ENCODE results near the gene FOXL3.

The FOXL3 gene

GRCh38 chr7:251005-251404 lies 39.0 kb upstream of the FOXL3 start:
- no peak overlapping the region for H3K4me3 Mint-ChIP-seq
- no peaks in the 10 kb centered on the region for H3K36me3 Mint-ChIP-seq
- no peaks in the 10 kb centered on the region for H3K4me1 Mint-ChIP-seq
- DNase-seq (ENCODE audit: low spot score in 2 of 2), result no peak
- H3K27ac Mint-ChIP-seq, result no peak overlapping the region
- peaks cover 3% of the 10 kb centered on the region for H3K27me3 Mint-ChIP-seq
- no peak for ATAC-seq (ENCODE audit: low read depth)
- no peaks in the 10 kb centered on the region for H3K9me3 Mint-ChIP-seq

- no peak for DNase-seq (ENCODE audit: low spot score in 2 of 2)
- no peak for ATAC-seq (ENCODE audit: low read depth)
These were observed 38.4 kb upstream of the FOXL3 start for GRCh38 chr7:251446-252175.

GRCh38 chr7:252216-252965 lies 37.6 kb upstream of the FOXL3 start:
- ATAC-seq (ENCODE audit: low read depth), result no peak
- H3K36me3 Mint-ChIP-seq, result no peaks in the 10 kb centered on the region
- H3K27me3 Mint-ChIP-seq, result no peaks in the 10 kb centered on the region
- no peaks in the 10 kb centered on the region for H3K9me3 Mint-ChIP-seq
- no peaks in the 10 kb centered on the region for H3K4me1 Mint-ChIP-seq
- no peak overlapping the region for H3K4me3 Mint-ChIP-seq
- no peak overlapping the region for H3K27ac Mint-ChIP-seq
- DNase-seq (ENCODE audit: low spot score in 2 of 2), result no peak

More at GRCh38 chr7:251446-252175, 38.4 kb upstream of the FOXL3 start:
- H3K36me3 Mint-ChIP-seq, result no peaks in the 10 kb centered on the region
- H3K4me3 Mint-ChIP-seq, result no peak overlapping the region
- H3K27ac Mint-ChIP-seq, result no peak overlapping the region
- H3K9me3 Mint-ChIP-seq, result no peaks in the 10 kb centered on the region
- H3K27me3 Mint-ChIP-seq, result peaks cover 1% of the 10 kb centered on the region
- H3K4me1 Mint-ChIP-seq, result no peaks in the 10 kb centered on the region

GRCh38 chr7:252981-253380 lies 37.0 kb upstream of the FOXL3 start:
- no peak for ATAC-seq (ENCODE audit: low read depth)
- H3K9me3 Mint-ChIP-seq, result no peaks in the 10 kb centered on the region
- H3K36me3 Mint-ChIP-seq, result no peaks in the 10 kb centered on the region
- H3K4me1 Mint-ChIP-seq, result no peaks in the 10 kb centered on the region
- no peaks in the 10 kb centered on the region for H3K27me3 Mint-ChIP-seq
- no peak overlapping the region for H3K4me3 Mint-ChIP-seq
- no peak overlapping the region for H3K27ac Mint-ChIP-seq
- no peak for DNase-seq (ENCODE audit: low spot score in 2 of 2)

- H3K4me1 Mint-ChIP-seq, result no peaks in the 10 kb centered on the region
- no peak for DNase-seq (ENCODE audit: low spot score in 2 of 2)
- no peak for ATAC-seq (ENCODE audit: low read depth)
- H3K4me3 Mint-ChIP-seq, result no peak overlapping the region
- no peak overlapping the region for H3K27ac Mint-ChIP-seq
- no peaks in the 10 kb centered on the region for H3K27me3 Mint-ChIP-seq
- H3K9me3 Mint-ChIP-seq, result no peaks in the 10 kb centered on the region
- no peaks in the 10 kb centered on the region for H3K36me3 Mint-ChIP-seq
These were observed 36.2 kb upstream of the FOXL3 start for GRCh38 chr7:253581-254336.

GRCh38 chr7:254337-255037 lies 35.5 kb upstream of the FOXL3 start:
- no peak for DNase-seq (ENCODE audit: low spot score in 2 of 2)
- Mint-ChIP-seq H3K27ac (no peak overlapping the region), H3K27me3 (peaks cover 3% of the 10 kb centered on the region), H3K9me3 (no peaks in the 10 kb centered on the region), H3K4me1 (peaks cover 3% of the 10 kb centered on the region), H3K36me3 (no peaks in the 10 kb centered on the region), H3K4me3 (no peak overlapping the region)
- ATAC-seq (ENCODE audit: low read depth), result no peak

- no peak overlapping the region for H3K27ac Mint-ChIP-seq
- H3K4me1 Mint-ChIP-seq, result peaks cover 3% of the 10 kb centered on the region
- peaks cover 3% of the 10 kb centered on the region for H3K27me3 Mint-ChIP-seq
- DNase-seq (ENCODE audit: low spot score in 2 of 2) (no peak), ATAC-seq (ENCODE audit: low read depth) (no peak)
- no peaks in the 10 kb centered on the region for H3K9me3 Mint-ChIP-seq
- H3K4me3 Mint-ChIP-seq, result no peak overlapping the region
- no peaks in the 10 kb centered on the region for H3K36me3 Mint-ChIP-seq
These were observed 34.9 kb upstream of the FOXL3 start for GRCh38 chr7:255038-255435.

GRCh38 chr7:255721-256361 lies 34.1 kb upstream of the FOXL3 start:
- H3K27ac Mint-ChIP-seq, result no peak overlapping the region
- peaks cover 3% of the 10 kb centered on the region for H3K4me1 Mint-ChIP-seq
- H3K9me3 Mint-ChIP-seq, result no peaks in the 10 kb centered on the region
- H3K36me3 Mint-ChIP-seq, result no peaks in the 10 kb centered on the region
- ATAC-seq (ENCODE audit: low read depth), result no peak
- no peak for DNase-seq (ENCODE audit: low spot score in 2 of 2)
- H3K27me3 Mint-ChIP-seq, result peaks cover 3% of the 10 kb centered on the region
- H3K4me3 Mint-ChIP-seq, result no peak overlapping the region

GRCh38 chr7:256461-256940 lies 33.5 kb upstream of the FOXL3 start:
- no peak overlapping the region for H3K4me3 Mint-ChIP-seq
- DNase-seq (ENCODE audit: low spot score in 2 of 2) (no peak), ATAC-seq (ENCODE audit: low read depth) (no peak)
- H3K27me3 Mint-ChIP-seq, result peaks cover 3% of the 10 kb centered on the region
- H3K9me3 Mint-ChIP-seq, result no peaks in the 10 kb centered on the region
- H3K36me3 Mint-ChIP-seq, result no peaks in the 10 kb centered on the region
- peaks cover 3% of the 10 kb centered on the region for H3K4me1 Mint-ChIP-seq
- H3K27ac Mint-ChIP-seq, result no peak overlapping the region

GRCh38 chr7:256981-257646 lies 32.9 kb upstream of the FOXL3 start:
- Mint-ChIP-seq H3K27ac (no peak overlapping the region), H3K36me3 (peaks cover under 1% of the 10 kb centered on the region), H3K9me3 (no peaks in the 10 kb centered on the region), H3K4me3 (no peak overlapping the region), H3K27me3 (peaks cover 3% of the 10 kb centered on the region), H3K4me1 (peaks cover 7% of the 10 kb centered on the region)
- DNase-seq (ENCODE audit: low spot score in 2 of 2) (no peak), ATAC-seq (ENCODE audit: low read depth) (no peak)

- peaks cover 12% of the 10 kb centered on the region for H3K4me1 Mint-ChIP-seq
- peaks cover 4% of the 10 kb centered on the region for H3K36me3 Mint-ChIP-seq
- H3K9me3 Mint-ChIP-seq, result peaks cover 4% of the 10 kb centered on the region
- DNase-seq (ENCODE audit: low spot score in 2 of 2) (no peak), ATAC-seq (ENCODE audit: low read depth) (no peak)
- H3K27me3 Mint-ChIP-seq, result peaks cover 3% of the 10 kb centered on the region
- H3K27ac Mint-ChIP-seq, result no peak overlapping the region
- no peak overlapping the region for H3K4me3 Mint-ChIP-seq
These were observed 32.4 kb upstream of the FOXL3 start for GRCh38 chr7:257647-257992.

- peaks cover 3% of the 10 kb centered on the region for H3K27me3 Mint-ChIP-seq
- peaks cover 4% of the 10 kb centered on the region for H3K9me3 Mint-ChIP-seq
- peaks cover 4% of the 10 kb centered on the region for H3K36me3 Mint-ChIP-seq
- peaks cover 12% of the 10 kb centered on the region for H3K4me1 Mint-ChIP-seq
- ATAC-seq (ENCODE audit: low read depth) (no peak), DNase-seq (ENCODE audit: low spot score in 2 of 2) (no peak)
- no peak overlapping the region for H3K4me3 Mint-ChIP-seq
- H3K27ac Mint-ChIP-seq, result no peak overlapping the region
These were observed 31.3 kb upstream of the FOXL3 start for GRCh38 chr7:258476-259190.

- ATAC-seq (ENCODE audit: low read depth) (no peak), DNase-seq (ENCODE audit: low spot score in 2 of 2) (no peak)
- Mint-ChIP-seq H3K4me1 (peaks cover 12% of the 10 kb centered on the region), H3K27me3 (peaks cover 3% of the 10 kb centered on the region), H3K9me3 (peaks cover 4% of the 10 kb centered on the region), H3K4me3 (no peak overlapping the region), H3K27ac (no peak overlapping the region), H3K36me3 (peaks cover 4% of the 10 kb centered on the region)
These were observed 30.8 kb upstream of the FOXL3 start for GRCh38 chr7:259191-259505.
